HG02759 (cell line): Measurements from ENCODE around the gene FRMD6.
"Not testable (repeated sequence)": the region's sequence is repeated elsewhere in the genome, so short reads cannot be mapped to it uniquely, and the experiment has no call there.

Source experiments
- ATAC-seq: cut with Tn5 transposase; IDR thresholded peaks from one replicate; pipeline ENCODE4 v1.9.1; 2021; ENCODE audit warnings: mild to moderate bottlenecking, moderate library complexity; ENCODE audit not compliant: unreplicated experiment

Gene FRMD6

DNA sequence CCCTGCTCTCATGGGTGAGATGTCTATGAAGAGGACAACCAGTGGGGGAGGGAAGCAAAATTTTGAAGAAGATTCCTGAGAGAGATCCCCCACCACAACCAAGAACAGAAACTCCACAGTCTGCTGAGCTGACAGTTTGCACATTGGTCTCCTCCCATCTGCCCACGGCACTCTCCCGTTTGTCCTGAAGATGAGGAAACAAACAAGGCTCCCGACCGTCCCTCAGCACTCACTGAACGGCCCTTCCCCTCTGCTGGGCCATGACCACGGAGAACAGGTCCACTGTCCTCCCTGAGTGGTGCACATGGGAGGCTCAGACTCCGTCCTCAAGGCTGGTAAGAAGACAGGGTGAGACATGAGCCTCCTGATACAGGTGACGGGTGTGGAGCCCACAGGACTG is 114.9 kb downstream of the FRMD6 start:
- not testable (repeated sequence) for ATAC-seq

DNA sequence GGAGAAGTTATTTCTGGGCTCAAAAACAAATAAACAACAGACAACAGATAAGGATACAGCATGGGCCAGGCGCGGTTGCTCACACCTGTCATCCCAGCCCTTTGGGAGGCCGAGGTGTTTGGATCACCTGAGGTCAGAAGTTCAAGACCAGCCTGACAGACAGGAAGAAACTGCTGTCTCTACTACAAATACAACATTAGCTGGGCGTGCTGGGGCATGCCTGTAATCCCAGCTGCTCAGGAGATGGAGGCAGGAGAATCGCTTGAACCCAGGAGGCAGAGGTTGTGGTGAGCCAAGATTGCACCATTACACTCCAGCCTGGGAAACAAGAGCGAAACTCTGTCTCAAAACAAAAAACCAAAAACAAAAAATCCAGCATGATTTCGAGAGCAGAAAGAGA is 117.6 kb downstream of the FRMD6 start:
- ATAC-seq = not testable (repeated sequence)

DNA sequence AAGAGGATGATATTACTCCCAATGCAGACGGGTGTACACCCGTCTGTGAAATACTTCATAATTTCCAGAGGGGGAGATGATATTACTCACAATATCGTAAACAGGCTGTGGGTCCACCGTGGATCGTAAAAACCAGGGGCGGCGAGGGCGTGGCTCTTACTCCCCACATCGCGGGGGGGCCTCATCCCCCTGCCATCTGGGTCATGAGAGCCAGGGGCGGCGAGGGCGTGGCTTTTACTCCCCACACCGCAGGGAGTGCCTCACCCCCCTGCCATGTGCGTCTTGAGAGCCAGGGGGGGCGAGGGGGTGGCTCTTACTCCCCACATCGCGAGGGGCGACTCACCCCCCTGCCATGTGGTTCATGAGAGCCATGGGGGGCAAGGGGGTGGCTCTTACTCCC is 122.5 kb downstream of the FRMD6 start:
- no peak for ATAC-seq

DNA sequence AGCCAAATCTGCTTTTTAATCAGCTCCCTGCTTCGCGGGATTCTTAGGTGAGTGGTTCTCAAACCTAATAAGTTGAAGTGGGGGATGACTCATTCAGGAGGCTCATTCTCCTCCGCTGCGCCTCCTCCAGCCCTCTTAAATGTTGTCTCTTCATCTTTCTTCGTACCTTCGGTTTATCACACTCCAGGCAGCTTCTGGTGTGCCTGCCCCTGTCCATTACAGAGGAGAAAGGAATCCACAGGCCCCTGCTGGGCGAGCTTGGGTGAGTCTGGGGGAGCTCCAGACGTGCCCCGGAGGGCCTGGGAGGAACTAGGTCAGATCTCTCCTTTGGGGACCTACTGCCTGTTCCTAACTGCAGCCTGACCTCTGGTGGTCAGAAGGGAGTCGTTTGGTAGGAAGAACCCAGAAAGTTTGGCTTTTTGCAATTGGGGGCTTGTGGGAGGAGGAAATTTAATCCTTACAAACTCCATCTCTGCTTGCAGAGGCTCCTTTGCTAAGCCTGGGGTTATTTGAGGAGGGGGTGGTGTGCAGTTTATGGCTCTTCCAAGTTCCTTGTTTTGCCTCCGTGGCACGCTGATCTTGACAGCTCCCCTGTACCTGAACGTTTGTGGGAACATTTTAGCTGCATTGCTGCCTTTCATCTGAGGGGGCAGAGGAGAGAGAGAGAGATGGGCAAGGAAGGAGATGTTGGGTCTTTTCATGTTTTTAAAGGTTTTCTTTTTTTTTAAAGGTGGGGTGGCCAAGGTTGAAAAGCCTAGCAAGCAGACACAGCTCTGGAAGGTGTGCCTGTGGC is 124.6 kb downstream of the FRMD6 start:
- no peak for ATAC-seq

DNA sequence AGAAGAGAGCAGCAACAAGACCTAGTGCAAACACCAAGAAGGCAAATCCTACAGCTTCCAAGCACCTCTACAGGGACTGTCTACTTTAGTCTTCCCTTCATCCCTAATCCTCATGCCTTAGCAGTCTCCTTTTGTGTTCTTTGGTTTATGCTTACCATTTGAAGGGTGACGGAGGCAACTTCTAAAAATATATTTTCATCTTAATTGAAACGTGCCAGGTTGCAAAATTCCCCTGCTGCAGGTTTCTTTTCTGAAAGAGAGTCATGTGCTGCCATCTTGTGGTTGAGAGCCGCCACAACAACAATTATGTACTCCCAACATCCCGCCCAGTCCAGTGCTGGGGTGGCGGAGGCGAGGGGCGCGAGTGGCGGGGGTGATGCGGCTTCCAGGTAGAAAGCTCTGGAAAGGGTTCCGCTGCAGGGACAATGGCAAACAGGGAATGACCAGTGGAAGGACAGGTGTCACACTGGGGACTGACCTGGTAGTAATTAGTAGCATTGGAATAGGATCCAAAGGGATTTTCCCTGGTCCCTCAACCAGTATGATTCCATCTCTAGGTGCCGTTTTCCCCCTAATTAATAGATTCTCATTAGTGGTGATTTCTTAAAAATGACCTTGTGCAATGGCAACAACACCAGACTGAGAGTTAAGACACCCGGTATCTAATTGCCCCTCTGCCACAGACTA is 128.4 kb downstream of the FRMD6 start:
- peak; percentile 49 for ATAC-seq
